PFSK-1 (cell line): ENCODE results near the gene TMEM143.

Experiments
- POLR2AphosphoS5 ChIP-seq: IDR thresholded peaks from 2 replicates; pipeline ENCODE4 v1.6.1; 2012; ENCODE audit warnings: low read depth, mild to moderate bottlenecking, control low read depth, low read length, moderate library complexity
- SIN3A ChIP-seq: IDR thresholded peaks from 2 replicates; pipeline ENCODE4 v1.6.1; 2012; ENCODE audit warnings: mild to moderate bottlenecking, low read length, moderate library complexity, borderline replicate concordance; ENCODE audit not compliant: insufficient read depth
- TAF1 ChIP-seq: IDR thresholded peaks from 2 replicates; pipeline ENCODE4 v1.6.1; 2012; ENCODE audit warnings: low read length, control low read depth, borderline replicate concordance; ENCODE audit not compliant: insufficient read depth

GRCh38 chr19:48283908-48284307, 79.8 kb downstream of the TMEM143 start:
- TF ChIP-seq TAF1 (no peak), POLR2AphosphoS5 (no peak), SIN3A (no peak)
